Mesenchymal stem cell (in vitro differentiated cells and primary cell): ENCODE results near the gene RET.

Experiments
- DNase-seq: peaks from one replicate; pipeline ENCODE4 v3.0.0-alpha.2; 2013
- H2AFZ ChIP-seq: one replicate; pipeline ENCODE4 v1.6.1; 2013; ENCODE audit warnings: low read depth, mild to moderate bottlenecking, control low read depth, inconsistent platforms, low read length, moderate library complexity
- H2AK5ac ChIP-seq: 2 replicates; pipeline ENCODE4 v1.6.1; 2013; ENCODE audit warnings: low read length, moderate library complexity, mild to moderate bottlenecking, inconsistent platforms; ENCODE audit not compliant: severe bottlenecking
- H2BK120ac ChIP-seq: one replicate; pipeline ENCODE4 v1.6.1; 2013; ENCODE audit warnings: low read depth, mild to moderate bottlenecking, inconsistent platforms, low read length, moderate library complexity
- H2BK12ac ChIP-seq, 2 experiments: one replicate each; pipeline ENCODE4 v1.6.1; 2013; ENCODE audit warnings: inconsistent platforms in 2 of 2, low read length in 2 of 2, mild to moderate bottlenecking in 2 of 2, moderate library complexity in 2 of 2, control low read depth in 1 of 2
- H2BK15ac ChIP-seq: one replicate; pipeline ENCODE4 v1.6.1; 2013; ENCODE audit warnings: mild to moderate bottlenecking, low read depth, inconsistent platforms; ENCODE audit not compliant: poor library complexity, severe bottlenecking
- H2BK5ac ChIP-seq: 2 replicates; pipeline ENCODE4 v1.6.1; 2013; ENCODE audit warnings: low read depth, mild to moderate bottlenecking, low read length, control low read depth, inconsistent platforms; ENCODE audit not compliant: poor library complexity, severe bottlenecking
- H3K14ac ChIP-seq, 2 experiments: one replicate each; pipeline ENCODE4 v1.6.1; 2013; ENCODE audit warnings: inconsistent platforms in 2 of 2, low read length in 2 of 2, control low read depth in 1 of 2, mild to moderate bottlenecking in 1 of 2, moderate library complexity in 1 of 2
- H3K18ac ChIP-seq, 2 experiments: one replicate each; pipeline ENCODE4 v1.6.1; 2013; ENCODE audit warnings: inconsistent platforms in 2 of 2, low read length in 2 of 2, control low read depth in 1 of 2, low read depth in 1 of 2, mild to moderate bottlenecking in 1 of 2
- H3K23ac ChIP-seq, 2 experiments: one replicate each; pipeline ENCODE4 v1.6.1; 2013; ENCODE audit warnings: inconsistent platforms in 2 of 2, low read length in 2 of 2, mild to moderate bottlenecking in 2 of 2, moderate library complexity in 2 of 2, control low read depth in 1 of 2
- H3K27ac ChIP-seq: 2 replicates; pipeline ENCODE4 v1.5.1; 2013; ENCODE audit warnings: mild to moderate bottlenecking, moderate library complexity, low read length, control low read depth, inconsistent platforms; ENCODE audit not compliant: poor library complexity, severe bottlenecking
- H3K27me3 ChIP-seq, 2 experiments: 2 replicates each; pipeline versions ENCODE4 v1.6.1 to v1.7.0; 2013; ENCODE audit warnings: low read length in 2 of 2, mild to moderate bottlenecking in 2 of 2, moderate library complexity in 2 of 2, control low read depth in 1 of 2, inconsistent platforms in 1 of 2; ENCODE audit not compliant: control insufficient read depth in 1 of 2, insufficient read depth in 1 of 2
- H3K36me3 ChIP-seq, 2 experiments: 2 replicates each; pipeline versions ENCODE4 v1.6.1 to v1.7.0; 2013; ENCODE audit warnings: low read length in 2 of 2, control low read depth in 1 of 2, inconsistent platforms in 1 of 2, low read depth in 1 of 2, mild to moderate bottlenecking in 1 of 2; ENCODE audit not compliant: insufficient read depth in 2 of 2, control insufficient read depth in 1 of 2
- H3K4ac ChIP-seq, 2 experiments: one replicate each; pipeline ENCODE4 v1.6.1; 2013; ENCODE audit warnings: inconsistent platforms in 2 of 2, low read length in 2 of 2, mild to moderate bottlenecking in 2 of 2, moderate library complexity in 2 of 2, control low read depth in 1 of 2, low read depth in 1 of 2
- H3K4me1 ChIP-seq: 2 replicates; pipeline ENCODE4 v1.6.1; 2013; ENCODE audit warnings: low read depth, low read length, control low read depth; ENCODE audit not compliant: control insufficient read depth, insufficient read depth
- H3K4me2 ChIP-seq: 2 replicates; pipeline ENCODE4 v1.6.1; 2013; ENCODE audit warnings: low read length, mild to moderate bottlenecking, inconsistent platforms; ENCODE audit not compliant: poor library complexity, severe bottlenecking
- H3K4me3 ChIP-seq, 2 experiments: 2 replicates each; pipeline versions ENCODE4 v1.5.1 to v1.7.0; 2013; ENCODE audit warnings: low read length in 2 of 2, mild to moderate bottlenecking in 2 of 2, control low read depth in 1 of 2, low read depth in 1 of 2; ENCODE audit not compliant: insufficient read depth in 1 of 2
- H3K79me1 ChIP-seq: replicated peaks from 2 replicates; pipeline ENCODE4 v1.6.1; 2013; ENCODE audit warnings: mild to moderate bottlenecking, control low read depth, low read length, inconsistent platforms; ENCODE audit not compliant: poor library complexity, severe bottlenecking
- H3K9ac ChIP-seq: 2 replicates; pipeline ENCODE4 v1.7.0; 2013; ENCODE audit warnings: mild to moderate bottlenecking, low read length, moderate library complexity
- H3K9me3 ChIP-seq: 2 replicates; pipeline ENCODE4 v1.7.0; 2013; ENCODE audit warnings: mild to moderate bottlenecking, low read length; ENCODE audit not compliant: control insufficient read depth
- H4K8ac ChIP-seq: one replicate; pipeline ENCODE4 v1.6.1; 2013; ENCODE audit warnings: inconsistent platforms, mild to moderate bottlenecking, low read length, moderate library complexity
- H4K91ac ChIP-seq: one replicate; pipeline ENCODE4 v1.6.1; 2013; ENCODE audit warnings: mild to moderate bottlenecking, low read length, inconsistent platforms
- WGBS: methylation state at CpG from one replicate; pipeline ENCODE4 v1.1.7; 2013; ENCODE audit warnings: mixed read lengths; 5-methylcytosine and 5-hydroxymethylcytosine counted together

The RET gene

DNA sequence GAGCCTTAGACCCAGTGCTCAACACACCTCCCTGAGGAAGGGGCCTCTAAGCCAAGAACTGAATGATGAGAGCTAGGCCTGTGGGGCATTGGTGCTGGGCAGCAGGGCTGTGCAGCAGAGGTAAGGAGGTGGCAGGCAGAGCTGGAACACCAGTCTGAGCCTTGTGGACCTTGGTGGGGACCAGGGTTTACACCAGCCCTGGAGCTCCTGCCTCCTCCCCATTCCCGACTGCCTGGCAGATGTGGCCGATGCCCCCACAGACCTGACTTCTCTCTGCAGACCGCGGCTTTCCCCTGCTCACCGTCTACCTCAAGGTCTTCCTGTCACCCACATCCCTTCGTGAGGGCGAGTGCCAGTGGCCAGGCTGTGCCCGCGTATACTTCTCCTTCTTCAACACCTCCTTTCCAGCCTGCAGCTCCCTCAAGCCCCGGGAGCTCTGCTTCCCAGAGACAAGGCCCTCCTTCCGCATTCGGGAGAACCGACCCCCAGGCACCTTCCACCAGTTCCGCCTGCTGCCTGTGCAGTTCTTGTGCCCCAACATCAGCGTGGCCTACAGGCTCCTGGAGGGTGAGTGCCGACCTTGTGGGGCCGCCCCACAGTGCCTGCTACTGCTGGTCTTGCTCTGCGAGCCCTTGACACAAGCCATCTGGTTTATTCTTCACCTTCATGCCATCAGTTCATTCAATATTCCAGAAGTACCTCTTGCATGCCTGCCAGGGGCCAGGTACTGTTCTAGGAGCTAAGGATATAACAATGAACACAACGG is 25.4 kb downstream of the RET start:
- Histone ChIP-seq H2BK12ac (no peak overlapping the region), H3K27me3 (peaks cover 22 to 56% of the 10 kb centered on the region in 2 experiments), H3K4me2 (no peak overlapping the region), H3K23ac (no peak overlapping the region), H2BK5ac (no peak overlapping the region), H3K36me3 (no peaks in the 10 kb centered on the region), H3K18ac (no peak overlapping the region), H3K9ac (no peak overlapping the region), H2BK15ac (no peak overlapping the region), H4K8ac (no peak overlapping the region), H3K9me3 (no peaks in the 10 kb centered on the region), H4K91ac (no peak overlapping the region), H2AK5ac (no peak overlapping the region), H3K4me3 (no peak overlapping the region), H3K4ac (no peak overlapping the region), H2AFZ (no peak overlapping the region), H3K27ac (no peak overlapping the region), H3K4me1 (peaks cover 17% of the 10 kb centered on the region), H3K14ac (no peak overlapping the region), H3K79me1 (no peaks in the 10 kb centered on the region), H2BK120ac (no peak overlapping the region)
- 89% methylated on average over 19 of the region's 19 CpGs for WGBS
- DNase-seq, result no peak

- WGBS, result 2% methylated on average over 65 of the region's 71 CpGs
These were observed 28.5 kb downstream of the RET start for GRCh38 chr10:43105102-43105955.

GRCh38 chr10:43105956-43106229 is 29.0 kb downstream of the RET start:
- no peak overlapping the region for H3K18ac ChIP-seq
- H4K8ac ChIP-seq, result no peak overlapping the region
- H3K27me3 ChIP-seq, result peaks cover 15 to 36% of the 10 kb centered on the region in 2 experiments
- H3K9ac ChIP-seq, result peak overlapping the region; percentile 33
- no peak overlapping the region for H2BK5ac ChIP-seq
- H2AK5ac ChIP-seq, result no peak overlapping the region
- no peaks in the 10 kb centered on the region for H3K9me3 ChIP-seq
- H3K4me3 ChIP-seq, result no peak overlapping the region
- no peak for DNase-seq
- no peaks in the 10 kb centered on the region for H3K36me3 ChIP-seq
- H2BK120ac ChIP-seq, result no peak overlapping the region
- WGBS, result 65% methylated on average over 7 of the region's 7 CpGs
- no peak overlapping the region for H3K27ac ChIP-seq
- H3K4me1 ChIP-seq, result peaks cover 22% of the 10 kb centered on the region
- no peak overlapping the region for H2AFZ ChIP-seq
- H3K4ac ChIP-seq, result no peak overlapping the region
- H2BK15ac ChIP-seq, result no peak overlapping the region
- no peak overlapping the region for H4K91ac ChIP-seq
- no peak overlapping the region for H2BK12ac ChIP-seq
- H3K4me2 ChIP-seq, result no peak overlapping the region
- H3K14ac ChIP-seq, result no peak overlapping the region
- H3K79me1 ChIP-seq, result no peaks in the 10 kb centered on the region
- no peak overlapping the region for H3K23ac ChIP-seq

More at GRCh38 chr10:43105102-43105955, 28.5 kb downstream of the RET start:
- H3K4me1 ChIP-seq, result peaks cover 16% of the 10 kb centered on the region
- H3K18ac ChIP-seq, result peak overlapping the region; percentile 34 to 67
- peak overlapping the region; percentile 96 for H2AFZ ChIP-seq
- peaks cover 19 to 39% of the 10 kb centered on the region in 2 experiments for H3K27me3 ChIP-seq
- peak overlapping the region; percentile 29 for H2BK15ac ChIP-seq
- H3K4ac ChIP-seq, result peak overlapping the region; percentile 26 to 36
- no peaks in the 10 kb centered on the region for H3K36me3 ChIP-seq
- no peaks in the 10 kb centered on the region for H3K79me1 ChIP-seq
- peak overlapping the region; percentile 81 for H4K91ac ChIP-seq
- peak overlapping the region; percentile 54 for H2BK120ac ChIP-seq
- peak; percentile 86 for DNase-seq
- H3K4me2 ChIP-seq, result peak overlapping the region; percentile 98
- peak overlapping the region in 1 of 2 experiments; percentile 29 for H3K14ac ChIP-seq
- H2BK12ac ChIP-seq, result peak overlapping the region; percentile 44 to 83
- H3K27ac ChIP-seq, result no peak overlapping the region
- peak overlapping the region; percentile 45 to 78 for H3K4me3 ChIP-seq
- H2BK5ac ChIP-seq, result no peak overlapping the region
- H3K23ac ChIP-seq, result peak overlapping the region in 1 of 2 experiments; percentile 66
- H4K8ac ChIP-seq, result peak overlapping the region; percentile 91
- peak overlapping the region; percentile 74 for H3K9ac ChIP-seq
- H3K9me3 ChIP-seq, result no peaks in the 10 kb centered on the region
- H2AK5ac ChIP-seq, result no peak overlapping the region
